Left ventricle myocardium inferior (tissue), 1 donor: ENCODE data around the gene AKIP1. TPM values are rescaled to one million over a fixed set of nuclear protein-coding genes. Genes with fewer than 3 reads are reported as not detected.

Experiments
- DNase-seq: peaks from one replicate; pipeline ENCODE4 v3.0.0-alpha.2; 2020
- H3K27ac ChIP-seq: fragments of 200-600 bp; replicated peaks from 2 replicates; pipeline ENCODE4 v1.8.0; 2021
- H3K27me3 ChIP-seq: fragments of 200-600 bp; 2 replicates; pipeline ENCODE4 v1.8.0; 2021; ENCODE audit warnings: low read depth
- H3K36me3 ChIP-seq: fragments of 200-600 bp; 2 replicates; pipeline ENCODE4 v1.8.0; 2021
- H3K4me1 ChIP-seq: fragments of 200-600 bp; 2 replicates; pipeline ENCODE4 v1.8.0; 2021
- H3K4me3 ChIP-seq: fragments of 200-600 bp; 2 replicates; pipeline ENCODE4 v1.8.0; 2021; ENCODE audit warnings: mild to moderate bottlenecking, moderate library complexity
- H3K9me3 ChIP-seq: fragments of 200-600 bp; replicated peaks from 2 replicates; pipeline ENCODE4 v1.8.0; 2021
- intact Hi-C: fragments of 100-400 bp; cut with micrococcal nuclease; formaldehyde crosslinking; loops from one replicate; pipeline ENCODE4 v1.11.0; 2022
- total RNA-seq: library from RNA; stranded (reverse); fragmentation: NEBNext Ultra II Directional; extraction: Animal tissue kit (Norgen Biotek cat#: 25700); gene quantifications from one replicate; pipeline ENCODE4 v1.2.1, GENCODE V29; 2021
- TF ChIP-seq, protein P1 (sequence below): fragments of 200-600 bp; IDR thresholded peaks from 2 replicates; pipeline ENCODE4 v1.8.0; 2021; ENCODE audit warnings: antibody characterized with exemption, mild to moderate bottlenecking, borderline replicate concordance
- donor health status: DM: no; HTN: yes; CAD: no; lungs with severe emphysema.

AKIP1 gene
- total RNA-seq, 1 donor from 2014 or later = 30.1 TPM

DNA sequence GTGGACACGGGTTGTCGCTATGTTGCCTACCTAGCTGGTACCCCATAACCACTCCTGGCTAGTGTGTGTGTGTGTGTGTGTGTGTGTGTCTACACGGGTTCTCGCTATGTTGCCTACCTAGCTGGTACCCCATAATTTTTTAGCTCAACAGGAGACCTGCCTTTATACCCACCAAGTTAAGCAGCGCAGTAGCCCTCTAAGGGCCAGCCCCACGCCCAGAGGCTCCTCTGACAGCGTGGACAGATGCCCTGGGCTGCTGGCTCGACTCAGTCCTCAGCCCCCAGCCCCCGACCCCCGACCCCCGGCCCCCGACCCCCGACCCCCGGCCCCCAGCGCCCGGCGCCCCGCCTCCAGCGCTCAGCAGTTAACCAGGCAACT, 351 bp upstream of the AKIP1 start:
- Histone ChIP-seq H3K27me3 (no peaks in the 10 kb centered on the region), H3K36me3 (peaks cover 2% of the 10 kb centered on the region), H3K4me3 (peak overlapping the region; percentile 91), H3K27ac (peak overlapping the region; percentile 97), H3K9me3 (no peaks in the 10 kb centered on the region), H3K4me1 (peaks cover 47% of the 10 kb centered on the region)
- DNase-seq = no peak
- intact Hi-C loops = no loop called here
- TF ChIP-seq, protein P1, sequence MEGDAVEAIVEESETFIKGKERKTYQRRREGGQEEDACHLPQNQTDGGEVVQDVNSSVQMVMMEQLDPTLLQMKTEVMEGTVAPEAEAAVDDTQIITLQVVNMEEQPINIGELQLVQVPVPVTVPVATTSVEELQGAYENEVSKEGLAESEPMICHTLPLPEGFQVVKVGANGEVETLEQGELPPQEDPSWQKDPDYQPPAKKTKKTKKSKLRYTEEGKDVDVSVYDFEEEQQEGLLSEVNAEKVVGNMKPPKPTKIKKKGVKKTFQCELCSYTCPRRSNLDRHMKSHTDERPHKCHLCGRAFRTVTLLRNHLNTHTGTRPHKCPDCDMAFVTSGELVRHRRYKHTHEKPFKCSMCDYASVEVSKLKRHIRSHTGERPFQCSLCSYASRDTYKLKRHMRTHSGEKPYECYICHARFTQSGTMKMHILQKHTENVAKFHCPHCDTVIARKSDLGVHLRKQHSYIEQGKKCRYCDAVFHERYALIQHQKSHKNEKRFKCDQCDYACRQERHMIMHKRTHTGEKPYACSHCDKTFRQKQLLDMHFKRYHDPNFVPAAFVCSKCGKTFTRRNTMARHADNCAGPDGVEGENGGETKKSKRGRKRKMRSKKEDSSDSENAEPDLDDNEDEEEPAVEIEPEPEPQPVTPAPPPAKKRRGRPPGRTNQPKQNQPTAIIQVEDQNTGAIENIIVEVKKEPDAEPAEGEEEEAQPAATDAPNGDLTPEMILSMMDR = no peak

DNA sequence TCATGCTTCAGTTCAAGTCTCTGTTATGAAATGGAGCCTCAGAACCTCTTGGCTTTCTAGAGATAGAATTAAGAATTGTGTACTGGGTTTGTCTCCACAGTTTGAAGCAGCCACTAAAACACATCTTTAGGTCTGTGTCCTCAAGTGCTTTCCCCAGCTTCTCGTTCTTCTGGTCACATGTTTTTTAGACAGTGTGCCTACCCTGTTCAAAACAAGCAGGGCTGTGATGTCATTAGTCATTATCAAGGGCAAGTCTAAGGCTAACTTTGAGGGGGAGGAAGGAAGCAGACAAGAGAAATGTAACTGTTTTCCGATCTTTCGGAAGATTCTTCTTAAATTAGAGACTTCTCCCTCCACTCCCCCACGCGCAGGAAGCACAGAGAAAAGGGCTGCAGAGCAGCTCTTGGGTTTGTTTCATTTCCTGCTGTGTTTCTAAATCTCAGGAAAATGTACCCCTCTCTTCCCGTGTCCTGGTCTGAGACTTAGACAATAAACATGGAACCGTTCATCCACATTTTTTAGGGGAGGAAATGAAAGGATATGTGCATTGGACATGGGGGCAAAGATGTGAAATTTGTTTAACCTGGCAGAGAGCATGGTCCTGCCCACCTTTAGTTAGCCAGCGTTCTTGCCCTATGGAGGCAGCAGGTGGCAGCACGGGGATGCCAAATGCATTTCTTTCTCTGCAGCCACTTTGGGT, 3.1 kb downstream of the AKIP1 start:
- peak overlapping the region; percentile 76 for H3K27ac ChIP-seq
- TF ChIP-seq, protein P1 = peak; percentile 65
- intact Hi-C loops = no loop called here
- H3K27me3 ChIP-seq = no peaks in the 10 kb centered on the region
- peaks cover 29% of the 10 kb centered on the region for H3K36me3 ChIP-seq
- peak overlapping the region; percentile 43 for H3K4me3 ChIP-seq
- no peaks in the 10 kb centered on the region for H3K9me3 ChIP-seq
- DNase-seq = no peak
- peaks cover 63% of the 10 kb centered on the region for H3K4me1 ChIP-seq

DNA sequence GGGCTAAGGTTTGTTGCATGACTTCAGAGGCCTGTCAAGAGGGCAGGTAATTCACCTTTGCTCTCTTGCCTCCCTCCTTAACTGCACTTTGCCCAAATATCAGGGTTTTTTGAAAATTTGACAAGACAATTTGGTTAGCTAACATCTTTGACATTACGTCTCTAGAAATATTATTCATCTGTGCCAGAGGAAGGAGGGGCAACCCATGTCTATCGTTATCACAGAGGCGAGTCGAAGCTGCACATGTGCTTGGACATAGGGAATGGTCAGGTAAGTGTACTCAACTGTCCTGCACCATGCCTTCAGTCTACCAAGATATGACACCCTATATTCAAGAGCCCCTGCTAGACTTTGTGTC, 3.7 kb downstream of the AKIP1 start:
- intact Hi-C loops = no loop called here
- TF ChIP-seq, protein P1 = no peak
- H3K9me3 ChIP-seq = no peaks in the 10 kb centered on the region

DNA sequence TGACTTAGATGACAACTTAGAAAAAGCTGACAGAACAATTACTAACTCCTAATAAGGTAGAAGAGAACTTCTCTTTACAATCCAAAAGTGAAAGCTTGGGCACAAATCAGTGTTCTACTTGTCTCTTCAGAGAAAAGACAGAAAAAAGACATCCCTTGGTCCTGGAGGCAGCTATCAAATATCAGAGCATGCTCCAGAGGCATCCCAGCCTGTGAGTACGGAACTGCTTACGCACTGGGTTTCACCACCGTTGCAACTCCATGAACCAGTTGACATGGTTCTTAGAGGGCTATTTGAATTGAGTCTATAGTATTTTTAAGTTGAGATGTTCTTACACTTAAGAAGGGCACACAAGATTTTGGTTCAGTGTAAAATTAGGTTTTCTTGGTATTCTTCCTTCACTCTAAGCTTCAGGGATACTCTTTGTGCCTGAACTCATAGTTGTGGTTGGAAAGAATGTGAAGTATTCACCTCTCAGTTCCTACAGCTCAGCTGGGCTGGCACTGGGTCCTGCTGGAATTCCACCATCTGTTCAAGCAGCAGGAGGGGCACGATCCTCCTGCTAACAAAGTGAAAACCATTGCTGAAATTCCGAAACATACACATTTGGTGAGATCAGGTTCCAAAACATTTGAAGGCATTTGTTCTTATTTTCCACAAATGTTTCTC, 6.3 kb downstream of the AKIP1 start:
- Histone ChIP-seq H3K27me3 (no peaks in the 10 kb centered on the region), H3K4me1 (peaks cover 41% of the 10 kb centered on the region), H3K4me3 (no peak overlapping the region), H3K27ac (peak overlapping the region; percentile 22), H3K9me3 (no peaks in the 10 kb centered on the region), H3K36me3 (peaks cover 61% of the 10 kb centered on the region)
- intact Hi-C loops = no loop called here
- TF ChIP-seq, protein P1 = no peak
- no peak for DNase-seq

More for the DNA sequence above, 3.7 kb downstream of the AKIP1 start:
- Histone ChIP-seq H3K27me3 (no peaks in the 10 kb centered on the region), H3K4me3 (peak overlapping the region; percentile 43), H3K27ac (peak overlapping the region; percentile 76), H3K36me3 (peaks cover 34% of the 10 kb centered on the region), H3K4me1 (peaks cover 61% of the 10 kb centered on the region)
- DNase-seq = no peak

DNA sequence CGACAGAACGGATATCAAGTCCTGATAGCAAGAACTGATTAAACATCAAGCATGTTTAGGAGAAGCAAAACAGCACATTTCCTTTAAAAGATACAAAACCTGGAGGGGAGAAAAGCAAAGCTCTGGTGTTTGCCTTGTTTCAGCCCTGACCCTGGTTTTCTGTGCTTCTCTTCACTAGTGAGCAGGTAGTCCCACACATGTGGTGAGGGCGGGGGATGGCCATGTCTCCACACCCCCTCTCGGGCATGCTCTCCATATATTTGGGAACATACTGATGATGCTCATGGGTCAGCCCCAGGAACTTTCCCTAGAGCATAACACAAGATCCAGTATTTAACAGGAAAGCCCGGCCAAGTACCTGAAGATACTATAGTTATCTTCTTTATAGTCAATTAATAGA, 11.7 kb downstream of the AKIP1 start:
- TF ChIP-seq, protein P1 = no peak
- Histone ChIP-seq H3K27me3 (no peaks in the 10 kb centered on the region), H3K27ac (no peak overlapping the region), H3K4me3 (no peak overlapping the region), H3K4me1 (peaks cover 3% of the 10 kb centered on the region), H3K36me3 (peaks cover 67% of the 10 kb centered on the region), H3K9me3 (no peaks in the 10 kb centered on the region)
- no peak for DNase-seq
- intact Hi-C loops = no loop called here
